Measurements from ENCODE around the gene COQ8A.
"Not testable (repeated sequence)": the region's sequence is repeated elsewhere in the genome, so short reads cannot be mapped to it uniquely, and the experiment has no call there.

The COQ8A gene

DNA sequence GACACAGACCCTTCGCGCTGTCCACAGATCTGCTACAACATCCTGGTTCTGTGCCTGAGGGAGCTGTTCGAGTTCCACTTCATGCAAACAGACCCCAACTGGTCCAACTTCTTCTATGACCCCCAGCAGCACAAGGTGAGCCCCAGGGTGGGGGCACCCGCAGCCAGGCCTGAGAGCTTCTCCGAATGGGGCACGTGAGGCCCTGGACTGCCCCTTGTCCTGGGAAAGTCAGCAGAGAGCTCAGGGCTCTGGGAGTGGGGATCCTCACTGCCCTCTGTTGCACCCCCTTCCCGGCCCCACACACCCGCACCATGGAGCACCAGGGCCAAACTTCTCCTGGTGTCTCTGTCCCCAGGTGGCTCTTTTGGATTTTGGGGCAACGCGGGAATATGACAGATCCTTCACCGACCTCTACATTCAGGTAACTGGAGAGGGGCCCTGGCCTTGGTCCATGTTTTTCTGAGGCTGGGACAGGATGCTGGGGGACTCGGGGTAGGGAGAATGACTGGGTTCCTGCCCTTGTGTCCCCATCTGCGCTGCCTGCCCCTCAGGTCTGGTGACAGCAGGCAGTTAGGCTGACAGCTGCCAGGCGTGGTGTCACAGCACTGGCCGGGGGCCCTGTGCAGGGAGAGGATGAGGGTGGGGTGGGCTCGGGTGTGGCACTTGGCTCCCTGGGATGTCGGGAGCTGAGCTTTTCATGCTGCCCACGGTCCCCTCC is 44.6 kb downstream of the COQ8A start:
- DNase-seq (ENCODE audit: low read depth in 2 of 2), result no peak

DNA sequence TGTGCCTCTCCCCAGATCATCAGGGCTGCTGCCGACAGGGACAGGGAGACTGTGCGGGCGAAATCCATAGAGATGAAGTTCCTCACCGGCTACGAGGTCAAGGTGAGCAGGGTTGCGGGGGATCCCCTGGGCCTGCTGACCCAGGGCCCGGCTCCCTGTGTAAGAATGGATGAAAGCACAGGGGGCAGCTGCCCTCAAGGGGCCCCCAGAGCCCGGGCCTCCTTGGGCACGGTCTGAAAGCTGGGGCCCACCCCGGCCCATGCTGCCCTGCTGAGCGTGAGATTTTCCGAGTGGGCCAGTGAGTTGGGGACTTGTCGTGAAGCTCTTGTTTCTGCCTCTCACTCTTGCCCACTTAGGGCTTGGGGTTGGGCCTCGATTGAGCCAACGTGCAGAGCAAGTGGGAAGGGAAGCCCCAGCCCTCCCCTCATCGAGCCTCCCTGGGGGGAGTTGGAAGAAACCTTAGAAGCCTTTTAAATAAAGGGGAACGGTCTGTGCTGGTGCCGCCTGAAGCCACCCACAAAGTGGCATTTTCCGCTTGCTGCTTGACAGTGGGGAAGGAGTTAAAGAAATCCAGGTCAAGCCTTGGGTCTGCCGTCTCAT is 45.2 kb downstream of the COQ8A start:
- no peak for DNase-seq (ENCODE audit: low read depth in 2 of 2)

DNA sequence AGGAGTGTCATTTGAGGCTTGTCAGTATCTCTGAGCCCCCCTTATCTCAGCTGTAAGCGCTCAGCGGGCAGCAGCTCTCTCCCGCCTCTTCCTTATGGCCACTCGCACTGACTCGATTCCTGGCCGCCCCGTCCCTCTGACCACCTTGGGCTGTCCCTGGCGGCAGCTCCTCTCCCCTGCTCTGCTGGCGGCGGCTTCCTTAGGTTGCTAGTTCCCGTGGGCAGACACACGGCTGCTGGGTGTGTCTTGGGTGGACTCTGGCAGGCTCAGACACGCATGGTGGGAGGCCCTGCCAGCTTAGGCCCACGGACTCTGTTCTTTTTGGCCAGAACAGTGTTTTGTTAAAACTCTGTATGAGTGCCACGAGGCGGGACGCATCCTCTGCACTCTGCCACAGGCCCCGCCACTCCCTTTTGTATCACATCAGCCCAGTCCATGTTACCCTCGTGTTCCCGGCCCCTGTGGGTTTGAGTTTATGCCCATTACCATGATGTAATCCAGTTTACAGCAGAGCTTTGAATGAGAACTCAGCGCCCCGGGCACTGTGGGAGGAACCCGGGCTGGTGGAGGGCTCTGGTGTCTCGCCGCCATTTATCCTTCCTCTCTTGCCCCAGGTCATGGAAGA is 45.9 kb downstream of the COQ8A start:
- no peak for DNase-seq (ENCODE audit: low read depth in 2 of 2)

DNA sequence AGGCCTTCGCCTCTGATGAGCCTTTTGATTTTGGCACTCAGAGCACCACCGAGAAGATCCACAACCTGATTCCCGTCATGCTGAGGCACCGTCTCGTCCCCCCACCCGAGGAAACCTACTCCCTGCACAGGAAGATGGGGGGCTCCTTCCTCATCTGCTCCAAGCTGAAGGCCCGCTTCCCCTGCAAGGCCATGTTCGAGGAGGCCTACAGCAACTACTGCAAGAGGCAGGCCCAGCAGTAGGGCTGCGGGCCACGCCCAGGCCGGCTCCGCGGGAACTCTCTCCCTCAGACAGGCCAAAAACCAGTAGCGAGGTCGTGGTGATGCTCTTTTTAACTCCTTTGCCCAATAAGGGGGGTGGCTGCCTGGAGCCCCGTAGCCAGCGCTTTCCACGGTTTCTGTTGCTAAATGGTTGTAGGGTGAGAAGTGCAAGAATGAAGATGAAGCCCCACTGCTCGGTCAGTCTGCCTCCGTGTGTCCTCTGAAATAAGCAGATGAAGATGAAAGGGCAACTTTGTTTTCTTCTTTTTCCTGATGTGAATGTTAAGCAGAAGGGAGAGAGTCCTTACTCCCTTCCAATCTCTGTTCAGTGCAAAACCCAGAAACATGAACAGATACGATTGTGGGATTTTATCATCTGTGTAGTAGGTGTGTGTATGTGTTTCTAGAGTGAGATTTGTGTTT is 46.5 kb downstream of the COQ8A start:
- no peak for DNase-seq (ENCODE audit: low read depth in 2 of 2)

DNA sequence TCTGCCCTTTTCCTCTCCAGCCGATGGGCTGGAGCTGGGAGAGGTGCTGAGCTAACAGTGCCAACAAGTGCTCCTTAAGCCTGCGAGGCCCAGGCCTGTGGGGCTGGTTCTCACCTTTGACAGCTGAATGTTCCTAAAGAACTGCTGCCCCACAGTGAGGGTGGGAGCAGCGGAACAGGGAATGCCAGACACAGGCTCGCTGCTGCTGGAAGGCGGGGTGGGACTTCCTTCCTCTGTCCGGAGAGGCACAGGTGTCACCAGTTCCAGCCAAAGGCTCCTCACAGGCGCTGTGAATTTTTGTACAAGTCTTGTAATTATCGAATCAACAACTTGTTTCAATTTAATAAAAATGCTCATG is 47.1 kb downstream of the COQ8A start:
- DNase-seq (ENCODE audit: low read depth in 2 of 2), result no peak

DNA sequence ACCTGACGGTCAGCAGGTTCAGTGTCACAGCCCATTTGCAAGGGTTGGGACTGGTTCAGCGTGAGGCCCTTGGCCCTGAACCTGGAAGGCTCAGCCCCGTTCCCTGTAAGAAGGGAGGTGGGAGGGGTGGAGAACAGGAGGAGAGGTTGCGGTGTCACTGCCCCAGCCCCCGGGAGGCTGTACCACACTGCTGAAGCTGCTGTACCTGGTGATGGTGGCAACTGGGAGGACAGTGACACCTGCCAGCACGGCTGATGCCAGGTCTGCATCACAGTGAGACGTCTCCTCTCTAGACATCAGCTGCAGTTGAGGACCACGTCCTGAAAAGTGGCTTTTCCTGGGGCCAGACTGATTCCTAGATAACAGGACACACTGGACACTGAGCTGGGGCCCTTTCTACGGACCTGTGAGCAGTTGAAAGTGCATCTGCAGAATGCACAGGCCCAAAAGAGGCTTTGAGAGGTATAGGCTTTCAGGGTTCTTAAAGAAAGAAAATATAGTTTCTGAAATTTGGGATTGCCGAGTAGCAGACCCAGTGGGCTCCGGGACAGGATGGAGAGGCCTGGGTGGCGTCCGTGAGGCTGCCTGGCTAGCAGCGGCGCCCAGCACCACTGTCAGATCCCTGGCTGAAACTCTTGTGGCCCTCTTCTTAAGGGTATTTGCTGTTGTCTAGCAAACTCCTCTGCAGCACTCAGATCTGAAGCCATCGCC is 47.7 kb downstream of the COQ8A start:
- DNase-seq (ENCODE audit: low read depth in 2 of 2), result no peak

DNA sequence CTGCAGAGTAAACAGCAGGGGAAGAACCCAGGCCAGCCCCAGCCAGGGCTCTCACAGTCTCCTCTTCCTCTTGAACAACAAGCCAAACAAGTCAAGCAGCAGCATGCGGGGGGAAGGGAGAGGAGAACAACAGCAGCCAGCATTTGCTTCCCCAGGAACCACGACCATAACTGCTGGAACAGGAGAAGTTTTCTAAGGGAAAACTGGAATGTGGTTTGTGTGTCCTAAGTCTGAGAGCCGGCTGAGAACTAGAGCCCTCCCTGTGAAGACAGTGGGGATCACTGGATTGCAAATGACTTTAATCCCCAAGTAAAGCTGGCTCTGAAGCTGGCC is 48.2 kb downstream of the COQ8A start:
- no peak for DNase-seq (ENCODE audit: low read depth in 2 of 2)

DNA sequence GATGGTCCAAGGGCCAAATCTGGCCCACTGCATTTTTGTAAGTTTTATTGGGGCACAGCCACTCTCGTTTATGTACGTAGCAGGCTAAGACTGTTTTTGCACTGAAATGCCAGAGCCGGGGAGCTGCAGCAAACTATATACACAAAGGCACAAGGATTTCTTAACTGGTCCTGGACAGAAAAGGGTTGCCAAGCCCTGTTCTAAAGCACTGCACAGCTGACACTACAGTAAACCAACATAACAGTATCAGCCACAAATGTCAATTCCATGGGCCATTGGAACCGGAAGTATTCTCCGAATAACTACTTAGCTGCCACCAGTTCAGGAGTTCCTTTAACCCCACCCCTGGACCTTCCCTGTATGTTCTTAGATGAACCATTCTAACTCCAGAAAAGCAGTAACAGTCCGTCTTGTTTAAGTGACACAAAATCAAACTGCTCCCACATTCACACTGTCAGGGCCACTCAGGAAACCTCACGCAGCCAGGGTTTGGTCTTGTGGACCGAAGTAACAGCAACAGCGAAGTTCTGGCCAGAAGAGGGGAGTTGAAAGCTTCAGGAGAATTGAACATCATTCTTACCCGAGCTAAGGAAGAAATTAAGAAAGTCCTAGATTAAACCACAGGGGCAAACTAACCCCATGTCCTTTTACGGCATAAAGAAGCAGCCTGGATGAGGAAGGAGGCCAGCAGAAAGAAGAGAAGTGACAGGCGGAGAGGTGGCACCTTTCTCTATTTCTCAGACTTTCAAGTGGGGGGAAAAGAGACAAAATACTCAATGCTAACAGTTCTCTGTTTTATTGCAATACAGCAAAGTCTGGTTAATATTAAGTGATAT is 49.2 kb downstream of the COQ8A start:
- no peak for DNase-seq (ENCODE audit: low read depth in 2 of 2)

DNA sequence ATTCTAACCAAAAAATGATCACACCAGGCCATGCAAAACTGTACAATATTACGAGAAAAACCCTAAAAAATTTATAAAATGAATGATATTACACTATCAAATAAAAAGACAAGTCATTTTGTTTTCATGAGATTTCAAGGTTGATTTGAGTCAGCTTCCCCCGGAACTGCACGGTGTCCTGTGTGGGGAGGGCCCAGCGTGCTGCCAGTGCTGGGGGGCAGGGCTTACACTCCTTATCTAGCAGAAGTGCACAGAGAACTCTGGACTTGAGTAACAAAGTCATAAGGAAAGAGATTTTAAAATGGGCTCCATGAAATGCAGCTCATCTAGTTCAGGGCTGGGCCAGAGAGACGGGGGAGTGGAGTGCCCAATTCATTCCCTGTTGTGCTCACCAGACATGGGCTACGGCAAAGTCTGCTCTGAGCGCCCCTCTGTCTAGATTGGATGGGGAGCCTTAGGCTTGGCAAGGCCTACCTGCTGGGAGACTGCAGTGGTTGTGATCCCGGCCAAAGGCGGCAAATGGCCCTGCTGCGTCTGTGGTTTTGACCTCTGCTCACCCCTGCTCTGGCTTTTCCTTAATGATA is 50.1 kb downstream of the COQ8A start:
- DNase-seq (ENCODE audit: low read depth in 2 of 2), result no peak

DNA sequence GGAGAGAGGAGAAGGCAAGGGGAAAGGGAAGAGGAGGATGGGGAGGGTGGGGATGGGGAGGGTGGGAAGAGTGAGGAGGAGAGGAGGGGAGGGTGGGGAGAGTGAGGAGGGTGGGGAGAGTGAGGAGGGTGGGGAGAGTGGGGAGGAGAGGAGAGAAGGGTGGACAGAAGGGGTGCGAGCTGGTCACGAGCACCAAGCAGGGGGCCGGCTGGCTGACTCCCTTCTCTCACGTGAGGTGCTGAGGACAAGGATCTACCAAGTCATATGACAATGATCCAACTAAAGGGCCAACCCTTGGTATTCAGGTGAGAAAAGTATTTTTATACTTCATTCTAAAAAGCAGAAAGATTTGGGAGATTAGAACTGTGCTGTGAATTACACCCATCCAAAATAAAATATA is 51.8 kb downstream of the COQ8A start:
- no peak for DNase-seq (ENCODE audit: low read depth in 2 of 2)

DNA sequence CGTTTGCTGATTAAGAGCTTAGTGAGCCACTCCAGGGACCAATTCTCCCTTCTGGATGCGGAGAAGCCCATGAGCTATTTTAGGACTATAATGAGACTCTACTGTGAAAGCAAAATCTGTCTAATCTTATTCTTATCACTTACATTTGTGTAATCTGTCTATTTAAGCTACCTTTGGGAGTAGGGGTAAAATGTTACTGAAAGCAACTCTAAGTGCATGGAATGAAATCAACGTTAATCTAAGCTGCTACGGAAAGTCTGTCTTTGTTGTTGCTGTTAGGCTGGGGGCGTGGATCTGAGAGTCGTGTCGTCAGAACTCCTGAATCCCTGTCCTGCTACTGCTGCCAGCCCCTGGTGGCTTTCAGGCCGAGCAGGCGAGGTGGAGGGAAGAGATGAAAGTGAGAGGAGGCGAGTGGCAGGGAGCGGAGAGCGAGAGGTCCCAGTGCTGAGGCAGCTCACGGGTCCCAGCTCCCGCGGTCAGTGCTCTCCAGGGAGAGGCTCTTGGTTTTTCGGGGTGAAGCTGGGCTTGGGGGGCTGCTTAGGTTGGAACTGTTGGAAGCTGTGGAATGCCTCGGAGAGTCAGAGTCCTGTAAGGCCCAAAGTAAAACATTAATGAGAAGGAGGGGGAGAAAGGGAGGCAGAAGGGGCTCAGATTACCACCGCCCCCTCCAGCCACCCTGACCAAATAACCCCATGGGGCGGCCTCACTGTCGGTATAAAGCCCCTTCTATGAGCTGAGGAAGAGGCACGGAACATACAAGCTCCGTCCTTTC is 53.9 kb downstream of the COQ8A start:
- DNase-seq (ENCODE audit: low read depth in 2 of 2), result no peak

DNA sequence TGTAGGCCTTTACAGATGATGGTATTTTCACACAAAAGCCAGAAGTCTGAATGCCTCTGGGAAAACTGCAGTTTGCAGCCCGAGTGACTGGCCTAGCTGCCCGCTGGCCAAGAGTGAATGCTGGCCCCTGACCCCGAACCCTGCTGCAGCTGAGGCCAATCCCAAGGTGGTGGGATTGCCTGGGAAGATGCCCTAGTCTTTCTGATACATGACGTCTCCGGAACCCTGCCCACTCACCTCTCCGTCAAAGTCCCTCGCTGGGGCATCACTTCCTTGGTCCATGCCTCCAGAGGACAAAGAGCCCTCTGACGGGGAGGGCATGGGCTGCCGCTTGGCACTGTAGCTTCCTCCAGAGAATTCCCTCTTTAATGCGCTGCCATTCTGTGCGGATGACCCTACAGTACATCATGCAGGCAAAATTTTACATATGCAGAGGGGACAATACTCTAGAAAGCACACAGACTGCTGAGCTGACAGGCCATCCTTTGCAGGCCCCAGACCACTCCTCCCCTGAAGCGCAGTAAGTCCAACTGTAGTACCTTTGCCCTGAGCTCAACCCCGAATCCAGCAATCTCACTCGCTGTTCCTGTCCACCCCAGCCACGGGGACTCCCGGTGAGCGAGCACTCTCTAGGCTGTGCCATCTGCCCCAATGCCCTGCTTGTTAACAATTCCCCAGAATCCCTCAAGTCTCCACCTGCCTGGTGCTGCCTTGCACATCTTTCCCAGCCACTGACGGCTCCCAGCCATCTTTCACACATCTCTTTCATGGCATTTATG is 54.7 kb downstream of the COQ8A start:
- DNase-seq (ENCODE audit: low read depth in 2 of 2), result no peak

DNA sequence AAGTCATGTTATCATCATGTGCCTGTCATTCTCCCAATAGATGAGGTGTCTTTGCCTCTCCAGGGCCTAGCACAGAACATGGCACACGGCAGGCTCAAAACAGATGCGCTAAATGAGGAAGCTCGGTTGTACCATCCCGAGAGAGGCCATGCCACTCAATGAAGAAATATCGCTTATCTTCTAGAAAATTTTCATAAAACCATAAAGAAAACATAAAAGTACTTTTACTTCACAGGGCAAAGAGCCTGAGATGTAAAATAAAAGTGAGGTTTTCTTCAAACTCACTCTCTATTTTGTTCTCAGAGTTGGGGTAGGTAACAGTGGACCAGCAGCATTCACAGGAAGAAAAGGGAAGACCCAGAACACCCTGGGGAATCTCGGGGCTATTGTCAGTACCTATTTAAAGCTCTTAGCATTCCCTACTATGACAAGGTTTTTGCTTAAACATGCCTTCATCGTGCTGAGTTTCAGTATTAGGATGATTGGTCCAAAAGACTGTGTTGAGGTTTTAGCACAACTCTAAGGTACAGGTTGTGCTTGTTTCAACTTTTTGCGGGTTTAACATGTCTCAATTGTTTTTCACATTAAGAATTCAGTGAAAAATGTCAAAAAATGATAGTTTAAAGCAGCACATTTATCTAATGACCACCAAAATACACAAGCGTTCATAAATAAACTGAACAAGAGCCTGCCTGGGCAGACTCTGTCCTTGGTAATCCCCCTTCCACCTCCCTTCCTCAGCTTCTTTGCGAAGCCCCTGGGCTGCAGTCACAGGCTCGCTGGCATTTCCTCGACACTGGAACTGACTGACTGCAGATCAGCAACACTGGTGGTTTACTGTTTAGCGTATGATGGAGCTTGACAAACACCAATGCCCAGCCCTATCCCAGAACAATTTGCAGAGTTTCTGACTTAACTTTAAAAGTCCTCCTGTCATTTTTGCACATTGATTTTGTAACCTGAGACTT is 55.6 kb downstream of the COQ8A start:
- no peak for DNase-seq (ENCODE audit: low read depth in 2 of 2)

DNA sequence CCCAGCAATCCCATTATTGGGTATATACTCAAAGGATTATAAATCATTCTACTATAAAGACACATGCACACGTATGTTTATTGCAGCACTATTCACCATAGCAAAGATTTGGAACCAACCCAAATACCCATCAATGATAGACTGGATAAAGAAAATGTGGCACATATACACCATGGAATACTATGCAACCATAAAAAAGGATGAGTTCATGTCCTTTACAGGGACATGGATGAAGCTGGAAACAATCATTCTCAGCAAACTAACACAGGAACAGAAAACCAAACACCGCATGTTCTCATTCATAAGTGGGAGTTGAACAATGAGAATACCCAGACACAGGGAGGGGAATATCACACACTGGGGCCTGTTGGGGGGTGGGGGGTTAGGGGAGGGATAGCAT is 59.5 kb downstream of the COQ8A start:
- not testable (repeated sequence) for DNase-seq (ENCODE audit: low read depth in 2 of 2)

DNA sequence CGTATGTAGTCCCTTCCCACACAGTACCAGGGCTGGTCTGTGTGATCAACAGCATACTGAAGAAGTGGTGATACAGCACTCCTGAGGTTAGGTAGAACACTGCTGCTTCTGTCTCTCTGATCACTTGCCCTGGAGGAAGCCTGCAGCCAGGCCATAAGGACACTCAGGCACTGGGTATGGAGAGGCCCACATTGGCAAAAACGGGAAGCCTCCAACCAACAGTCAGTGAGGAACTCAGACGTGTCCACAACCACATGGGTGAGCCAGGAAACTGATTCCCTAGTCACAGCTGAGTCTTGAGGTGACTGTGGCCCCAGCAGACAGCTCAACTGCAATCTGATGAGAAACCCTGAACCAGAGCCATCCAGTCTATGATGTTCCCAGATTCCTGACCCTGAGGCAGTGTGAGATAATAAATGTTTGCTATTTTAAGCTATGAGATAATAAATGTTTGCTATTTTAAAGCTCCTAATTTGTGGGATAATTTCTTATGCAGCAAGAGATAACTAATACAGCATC is 62.5 kb downstream of the COQ8A start:
- DNase-seq (ENCODE audit: low read depth in 2 of 2), result no peak

DNA sequence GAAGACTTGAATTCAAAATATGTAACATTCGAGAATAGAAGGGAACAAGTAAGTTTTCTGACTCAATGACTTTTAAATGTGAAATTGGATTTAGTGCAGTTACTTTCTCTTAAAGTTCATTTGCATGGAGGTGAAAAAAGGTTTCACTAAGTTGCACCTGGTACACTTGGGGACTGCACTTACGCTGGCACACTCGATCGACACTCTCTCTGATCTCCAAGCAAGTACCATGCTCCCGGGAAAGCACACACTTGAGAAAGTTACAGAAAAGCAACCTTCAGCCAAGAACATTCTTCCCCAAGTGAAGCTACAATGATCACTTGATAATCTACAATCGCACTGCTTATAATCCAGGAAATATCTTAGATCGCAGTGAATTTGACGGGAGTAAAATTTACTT is 63.1 kb downstream of the COQ8A start:
- DNase-seq (ENCODE audit: low read depth in 2 of 2), result no peak

DNA sequence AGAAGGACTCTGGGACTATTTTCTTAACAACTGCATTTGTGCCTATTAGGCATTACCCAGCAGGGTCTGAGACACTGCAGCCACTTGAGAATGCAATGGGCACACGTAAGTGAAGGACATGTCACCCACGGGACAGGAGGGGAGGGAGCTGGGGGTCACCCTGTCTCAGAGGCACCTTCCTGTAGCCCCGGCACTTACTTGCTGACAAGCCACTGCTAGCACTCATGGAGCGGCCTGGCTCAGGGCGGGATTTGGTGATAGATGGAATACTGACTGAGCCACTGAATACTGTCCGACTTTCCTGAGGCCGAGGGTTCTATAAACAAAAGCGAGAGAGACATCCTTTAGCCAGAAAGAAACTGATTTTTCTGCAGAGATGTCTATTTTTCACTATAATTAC is 64.7 kb downstream of the COQ8A start:
- no peak for DNase-seq (ENCODE audit: low read depth in 2 of 2)

DNA sequence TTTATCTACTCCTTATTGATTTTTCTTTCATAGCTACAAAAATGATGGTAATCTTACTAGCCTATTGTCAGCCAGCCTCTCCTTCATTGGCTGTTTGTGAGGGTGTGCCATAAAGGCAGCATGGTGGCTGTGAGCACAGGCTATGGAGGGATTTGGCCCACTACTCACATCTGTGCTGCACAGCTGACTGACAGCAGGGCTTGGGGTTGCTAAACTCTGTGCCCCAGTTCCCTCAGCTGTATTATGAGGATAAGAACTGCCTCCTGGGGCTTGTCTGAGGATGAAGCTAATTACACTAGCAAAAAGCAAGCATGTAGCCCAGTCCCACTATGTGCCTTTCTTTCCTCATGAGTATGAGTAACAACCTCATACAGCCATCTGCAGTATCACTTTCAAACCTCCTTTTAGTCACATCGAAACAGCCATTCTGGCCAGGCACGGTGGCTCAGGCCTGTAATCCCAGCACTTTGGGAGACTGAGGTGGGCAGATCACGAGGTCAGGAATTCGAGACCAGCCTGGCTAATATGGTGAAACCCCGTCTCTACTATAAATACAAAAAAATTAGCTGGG is 66.2 kb downstream of the COQ8A start:
- DNase-seq (ENCODE audit: low read depth in 2 of 2), result no peak
